GM18951 (cell line): Measurements from ENCODE around the gene ARHGAP22.

ENCODE experiments used
- POLR2A ChIP-seq: IDR thresholded peaks from 4 replicates; pipeline ENCODE4 v1.6.1; 2011; ENCODE audit warnings: mild to moderate bottlenecking; ENCODE audit not compliant: insufficient read length, insufficient read depth; ENCODE audit errors: extremely low read depth
- in situ Hi-C: fragments of 300-500 bp; cut with MboI; formaldehyde crosslinking; loops from one replicate; pipeline ENCODE4 v1.12.0; 2022; ENCODE audit warnings: low sequenced_read_pairs, mixed read lengths, inconsistent platforms; ENCODE audit not compliant: unreplicated experiment

ARHGAP22 gene

DNA sequence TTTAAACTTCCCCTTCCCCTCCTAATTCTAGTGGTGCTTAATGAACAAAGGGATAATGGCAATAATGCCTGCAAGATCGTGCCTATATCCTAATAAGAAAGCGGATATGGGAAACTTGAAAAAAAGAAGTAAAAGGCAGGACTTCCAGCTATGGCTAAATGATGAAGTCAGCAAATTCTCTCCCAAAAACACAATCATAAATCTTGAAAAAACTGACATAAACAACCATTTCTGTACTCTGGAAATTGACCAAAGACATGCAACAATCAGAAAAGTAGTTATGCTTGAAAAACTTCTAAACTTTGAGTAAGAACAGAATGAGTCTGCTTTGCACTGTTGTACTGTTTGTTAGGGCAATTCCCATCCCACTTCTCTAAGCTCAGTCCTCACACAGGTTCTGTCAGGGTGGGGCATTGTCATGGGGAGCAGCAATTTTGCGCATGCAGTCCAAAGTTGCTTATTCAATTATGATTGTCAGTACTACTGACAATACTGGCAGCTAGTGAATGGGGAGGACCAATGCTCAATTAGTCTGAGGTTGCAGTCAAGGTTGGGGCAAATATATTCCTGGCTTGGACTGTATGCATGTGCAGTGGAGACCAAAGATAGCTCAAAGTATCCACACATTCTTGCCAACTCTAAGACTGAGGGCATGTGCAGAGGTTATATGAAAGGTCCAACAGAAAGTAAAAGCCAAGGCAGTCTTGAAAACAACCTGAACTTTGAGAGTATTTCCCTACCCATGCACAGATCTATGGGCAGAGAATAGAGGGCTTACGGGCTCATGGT is 34.1 kb upstream of the ARHGAP22 start:
- TF ChIP-seq POLR2A = no peak
- in situ Hi-C loops = no loop called here

DNA sequence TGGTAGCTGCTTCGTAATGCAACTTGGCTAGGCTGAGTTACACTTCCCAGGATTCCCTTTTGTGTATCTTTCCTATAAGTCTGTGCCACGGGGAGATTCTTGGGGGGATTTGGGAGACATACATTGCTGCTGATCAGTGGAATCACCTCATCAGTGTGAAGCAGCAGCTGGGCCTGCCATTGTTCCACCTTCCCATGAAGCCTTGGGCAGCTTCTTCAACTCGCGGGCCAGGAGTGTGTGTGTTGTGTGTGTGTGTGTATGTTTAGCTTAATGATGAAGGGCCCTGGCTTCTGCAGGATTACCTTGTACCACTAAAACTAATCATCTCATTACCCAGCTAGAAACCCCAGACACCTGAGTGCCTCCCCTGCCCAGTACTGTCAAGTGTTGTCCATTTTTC is 33.3 kb upstream of the ARHGAP22 start:
- TF ChIP-seq POLR2A = no peak
- in situ Hi-C loops = no loop called here

DNA sequence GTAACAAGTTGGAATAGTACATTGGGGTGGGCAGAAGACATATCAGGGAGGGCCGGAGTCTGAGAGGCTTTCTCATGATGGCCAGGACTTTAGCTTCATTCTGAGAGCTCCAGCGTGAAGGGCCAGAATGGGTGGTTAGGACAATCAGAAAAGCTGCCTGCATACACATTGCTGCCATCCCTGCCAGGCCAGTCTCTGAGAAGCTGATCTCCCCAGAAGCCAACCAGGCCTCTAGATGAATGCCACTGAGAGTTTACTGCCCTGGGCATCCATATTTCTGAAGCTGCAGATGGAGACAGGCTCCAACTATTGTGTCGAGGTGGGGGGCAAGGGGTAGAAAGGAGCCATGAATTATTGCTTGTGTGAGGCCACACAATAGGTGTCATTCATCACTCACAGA is 32.0 kb upstream of the ARHGAP22 start:
- TF ChIP-seq POLR2A = no peak

GRCh38 chr10:48636231-48636630 is 31.4 kb upstream of the ARHGAP22 start:
- in situ Hi-C loops = no loop called here
- TF ChIP-seq POLR2A = no peak

More for the DNA sequence above, 32.0 kb upstream of the ARHGAP22 start:
- in situ Hi-C loops = no loop called here

DNA sequence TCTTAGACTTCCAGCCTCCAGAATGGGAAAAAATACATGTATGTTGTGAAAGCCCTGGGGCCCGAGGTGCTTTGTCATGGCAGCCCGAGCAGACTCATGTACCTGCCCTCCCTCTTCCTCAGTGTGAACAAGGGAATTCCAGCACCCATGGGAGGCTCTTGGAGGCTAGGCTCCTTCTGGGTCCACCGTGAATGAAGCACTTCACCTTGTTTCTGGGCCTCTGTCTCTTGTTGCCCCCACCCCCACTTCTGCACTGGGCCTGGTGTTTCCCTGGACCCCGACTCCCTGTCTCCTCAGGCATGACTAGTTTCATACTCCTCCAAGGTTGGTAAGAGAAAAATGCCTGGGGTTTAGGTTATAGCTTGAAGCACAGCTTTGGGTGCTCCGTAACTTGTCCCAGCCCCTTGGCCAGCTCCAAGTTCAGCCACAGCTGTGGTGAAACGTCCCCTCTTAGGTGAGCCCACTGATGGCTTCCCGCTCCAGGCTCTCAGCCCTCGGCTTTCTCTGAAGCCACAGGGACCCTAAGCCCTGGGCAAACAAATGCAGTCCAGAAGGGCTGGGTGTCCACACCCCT is 30.2 kb upstream of the ARHGAP22 start:
- TF ChIP-seq POLR2A = no peak
- in situ Hi-C loops = no loop called here

DNA sequence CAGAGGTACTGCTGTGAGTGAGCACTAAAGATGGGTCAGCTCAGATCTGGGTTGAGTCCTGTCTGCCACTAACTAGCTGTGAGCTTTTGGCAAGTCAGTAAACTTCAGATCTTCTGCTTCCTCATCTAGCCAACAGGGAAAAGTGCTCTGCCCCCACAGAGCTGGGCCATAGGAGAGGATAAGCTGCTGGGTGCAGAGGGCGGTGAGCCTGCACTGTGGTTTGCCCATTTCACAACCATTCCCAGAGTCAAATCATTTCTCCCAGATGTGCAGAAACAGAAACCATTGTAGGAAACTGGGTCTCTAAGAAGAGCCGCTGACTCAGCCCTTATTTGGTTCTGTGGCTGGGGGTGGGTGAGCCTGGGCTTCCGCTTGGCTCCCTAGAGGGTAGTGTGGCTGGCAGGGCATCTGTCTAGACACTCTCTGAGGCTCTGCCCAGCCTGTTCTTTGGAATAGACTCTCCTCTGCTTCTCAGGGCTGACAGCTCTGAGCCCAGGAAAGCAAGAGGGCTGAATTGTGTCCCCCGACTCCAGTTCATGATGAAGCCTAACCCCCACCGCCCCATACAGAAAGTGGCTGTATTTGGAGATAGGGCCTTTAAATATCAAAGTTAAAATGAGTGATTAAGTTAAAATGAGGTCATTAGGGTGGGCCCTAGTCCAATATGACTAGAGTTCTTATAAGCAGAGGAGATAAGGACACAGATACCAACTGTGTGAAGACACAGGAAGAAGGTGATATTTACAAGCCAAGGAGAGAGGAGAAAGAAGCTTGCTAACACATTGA is 29.5 kb upstream of the ARHGAP22 start:
- TF ChIP-seq POLR2A = peak; percentile 39
- in situ Hi-C loops = no loop called here

- TF ChIP-seq POLR2A = no peak
- in situ Hi-C loops = no loop called here
These were observed 28.7 kb upstream of the ARHGAP22 start for GRCh38 chr10:48633381-48634197.

DNA sequence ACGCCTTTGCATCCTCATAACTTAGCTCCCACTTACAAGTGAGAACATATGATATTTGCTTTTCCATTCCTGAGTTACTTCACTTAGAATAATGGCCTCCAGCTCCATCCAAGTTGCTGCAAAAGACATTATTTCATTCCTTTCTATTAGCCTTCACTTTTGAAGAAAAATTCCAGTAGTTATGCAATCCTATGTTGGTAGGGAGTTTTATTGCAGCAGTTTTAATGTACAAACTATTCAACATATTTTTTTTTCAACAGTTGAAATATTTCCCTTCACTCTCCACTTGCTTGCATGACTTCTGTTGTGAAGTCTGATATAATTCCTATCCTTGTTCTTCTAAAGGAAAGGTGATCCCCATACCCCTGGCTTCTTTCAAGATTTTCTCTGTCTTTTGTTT is 27.3 kb upstream of the ARHGAP22 start:
- in situ Hi-C loops = no loop called here
- TF ChIP-seq POLR2A = no peak

DNA sequence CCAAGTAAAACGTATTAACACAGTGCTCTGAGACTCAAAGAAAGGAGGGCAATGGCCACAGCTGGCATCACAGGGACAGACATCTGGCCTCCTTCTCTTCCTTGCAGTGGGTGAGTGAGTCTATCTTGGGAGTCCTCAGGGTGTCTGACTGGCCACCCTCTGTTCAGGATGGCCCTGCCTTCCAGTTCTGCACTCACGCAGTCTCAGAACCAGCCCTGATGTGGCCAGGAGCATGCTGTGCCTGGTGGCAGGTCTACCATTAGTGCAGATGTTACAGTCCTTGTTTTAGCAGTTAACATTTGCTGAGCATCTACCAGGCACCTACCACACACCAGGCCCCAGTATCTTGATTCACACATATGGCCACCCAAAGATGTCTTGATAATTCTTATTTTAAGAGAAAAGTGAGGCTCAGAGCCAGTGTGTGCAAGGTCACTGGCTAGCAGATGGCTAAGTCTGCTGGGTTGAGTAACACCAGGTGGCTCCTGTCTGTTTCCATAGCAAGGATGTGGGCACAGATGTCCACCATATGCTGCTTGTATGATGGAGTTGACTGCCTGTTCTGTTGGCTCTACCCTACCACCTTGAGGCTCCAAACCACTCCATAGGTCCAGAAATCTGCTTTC is 23.2 kb upstream of the ARHGAP22 start:
- in situ Hi-C loops = no loop called here
- TF ChIP-seq POLR2A = no peak

GRCh38 chr10:48626986-48627731 is 22.3 kb upstream of the ARHGAP22 start:
- no peak for TF ChIP-seq POLR2A
- in situ Hi-C loops = no loop called here

GRCh38 chr10:48626447-48626846 is 21.6 kb upstream of the ARHGAP22 start:
- in situ Hi-C loops = no loop called here
- TF ChIP-seq POLR2A = no peak

GRCh38 chr10:48625826-48626134 is 20.9 kb upstream of the ARHGAP22 start:
- in situ Hi-C loops = no loop called here
- TF ChIP-seq POLR2A = no peak

- no peak for TF ChIP-seq POLR2A
- in situ Hi-C loops = no loop called here
These were observed 18.8 kb upstream of the ARHGAP22 start for GRCh38 chr10:48623607-48624132.
